ENCODE data around the gene PIGC.
"Not testable (repeated sequence)": the region's sequence is repeated elsewhere in the genome, so short reads cannot be mapped to it uniquely, and the experiment has no call there.

PIGC gene

DNA sequence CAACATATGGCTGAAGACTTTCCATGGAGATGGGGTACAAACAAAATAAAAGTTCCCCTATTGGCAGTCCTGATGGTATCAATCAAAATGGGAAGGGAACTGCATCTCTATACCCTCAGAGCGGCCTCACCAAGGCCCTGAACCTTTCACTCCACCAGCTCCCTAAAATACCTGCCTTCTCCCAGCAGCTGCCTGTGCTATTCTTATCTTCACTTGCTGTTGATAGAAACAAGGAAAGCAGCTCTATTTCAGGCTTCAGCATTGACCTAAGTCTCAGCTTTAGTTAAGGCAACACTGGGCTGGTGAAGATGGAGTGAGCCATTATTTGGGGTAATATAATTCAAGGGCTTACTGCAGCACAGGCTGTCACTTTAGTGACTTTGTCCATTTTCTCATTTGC is 21.7 kb upstream of the PIGC start:
- no peak for DNase-seq

DNA sequence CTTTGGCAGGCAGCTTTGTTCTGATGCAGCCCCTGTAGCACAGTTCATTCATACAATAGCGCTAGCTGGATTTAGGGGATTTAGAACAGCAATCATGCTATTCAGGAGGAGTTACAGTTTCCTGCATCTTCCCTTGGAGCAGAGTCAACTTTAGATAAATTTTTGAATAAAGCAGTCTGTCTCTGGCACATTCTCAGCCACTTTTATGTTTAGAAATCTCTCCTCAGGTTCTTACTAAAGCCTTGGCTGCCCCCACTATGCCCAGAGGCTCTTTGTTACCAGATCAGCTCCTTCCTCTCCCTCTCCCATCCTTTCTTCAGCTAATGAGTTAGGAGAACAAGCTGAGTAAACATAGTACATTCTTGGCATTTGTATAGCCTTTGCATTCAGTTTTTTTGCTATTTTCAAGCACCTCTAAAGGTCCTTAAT is 17.0 kb upstream of the PIGC start:
- no peak for DNase-seq

- DNase-seq, result no peak
These were observed 16.3 kb upstream of the PIGC start for GRCh38 chr1:172460177-172460576.

GRCh38 chr1:172457479-172458130 is 13.7 kb upstream of the PIGC start:
- no peak for DNase-seq

GRCh38 chr1:172456344-172456769 is 12.5 kb upstream of the PIGC start:
- no peak for DNase-seq

GRCh38 chr1:172455451-172455850 is 11.6 kb upstream of the PIGC start:
- no peak for DNase-seq

DNA sequence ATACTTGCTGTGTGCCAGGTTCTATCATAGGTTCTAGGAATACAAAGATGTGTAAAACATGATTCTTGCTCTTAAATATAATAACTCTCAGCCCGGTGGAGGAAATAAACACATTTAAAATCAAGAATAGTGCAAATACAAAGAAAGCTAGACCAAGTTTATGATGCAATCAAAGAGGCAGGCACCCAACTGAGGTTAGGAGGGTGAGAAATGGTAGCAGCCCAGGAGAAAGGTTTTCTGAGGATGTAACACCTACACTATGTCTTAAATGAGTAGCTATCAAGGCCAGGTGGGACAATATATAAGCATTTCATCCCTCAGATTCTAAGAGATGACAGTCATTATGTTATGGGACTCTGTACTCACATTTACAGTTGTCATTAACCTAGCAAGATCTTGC is 9.7 kb upstream of the PIGC start:
- DNase-seq, result no peak

DNA sequence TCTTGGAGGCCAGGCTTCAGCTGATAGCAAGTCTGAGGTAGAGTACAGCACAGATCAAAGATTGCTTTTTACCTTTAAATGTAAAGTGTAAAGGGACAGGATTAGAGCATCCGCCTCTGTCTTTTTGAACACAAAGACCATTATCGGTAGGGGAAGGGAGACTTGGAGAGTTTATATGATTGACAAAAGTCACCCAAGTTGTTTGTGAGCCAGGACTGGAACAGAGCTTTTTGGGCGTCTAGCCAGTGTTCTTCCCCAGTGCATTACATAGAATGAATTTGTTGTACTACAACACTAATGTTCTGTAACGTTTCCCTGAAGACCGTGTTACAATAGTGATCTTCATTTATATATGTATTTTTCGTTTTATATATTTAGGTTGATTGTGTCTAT is 9.3 kb upstream of the PIGC start:
- DNase-seq, result no peak

- DNase-seq, result no peak
These were observed 8.8 kb upstream of the PIGC start for GRCh38 chr1:172452536-172453152.

GRCh38 chr1:172451002-172451443 is 7.2 kb upstream of the PIGC start:
- DNase-seq, result peak; percentile 37

DNA sequence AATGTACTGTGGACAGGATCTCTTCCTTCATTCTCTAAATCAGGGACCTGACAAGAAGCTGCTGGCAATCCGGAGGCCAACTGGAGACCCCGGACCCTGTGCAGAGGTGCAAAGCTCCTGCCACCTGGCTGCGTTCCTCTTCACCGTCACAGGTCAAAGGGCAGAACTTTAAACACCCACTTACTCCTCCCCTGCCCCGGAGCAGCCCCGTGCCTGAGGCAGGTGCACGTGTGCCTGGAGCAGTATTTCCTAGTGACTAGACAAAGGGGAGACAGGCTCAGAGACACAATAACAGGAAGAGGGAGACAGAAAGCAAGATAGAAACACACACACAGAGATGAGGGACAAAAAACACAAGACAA is 6.6 kb upstream of the PIGC start:
- DNase-seq, result peak; percentile 81

DNA sequence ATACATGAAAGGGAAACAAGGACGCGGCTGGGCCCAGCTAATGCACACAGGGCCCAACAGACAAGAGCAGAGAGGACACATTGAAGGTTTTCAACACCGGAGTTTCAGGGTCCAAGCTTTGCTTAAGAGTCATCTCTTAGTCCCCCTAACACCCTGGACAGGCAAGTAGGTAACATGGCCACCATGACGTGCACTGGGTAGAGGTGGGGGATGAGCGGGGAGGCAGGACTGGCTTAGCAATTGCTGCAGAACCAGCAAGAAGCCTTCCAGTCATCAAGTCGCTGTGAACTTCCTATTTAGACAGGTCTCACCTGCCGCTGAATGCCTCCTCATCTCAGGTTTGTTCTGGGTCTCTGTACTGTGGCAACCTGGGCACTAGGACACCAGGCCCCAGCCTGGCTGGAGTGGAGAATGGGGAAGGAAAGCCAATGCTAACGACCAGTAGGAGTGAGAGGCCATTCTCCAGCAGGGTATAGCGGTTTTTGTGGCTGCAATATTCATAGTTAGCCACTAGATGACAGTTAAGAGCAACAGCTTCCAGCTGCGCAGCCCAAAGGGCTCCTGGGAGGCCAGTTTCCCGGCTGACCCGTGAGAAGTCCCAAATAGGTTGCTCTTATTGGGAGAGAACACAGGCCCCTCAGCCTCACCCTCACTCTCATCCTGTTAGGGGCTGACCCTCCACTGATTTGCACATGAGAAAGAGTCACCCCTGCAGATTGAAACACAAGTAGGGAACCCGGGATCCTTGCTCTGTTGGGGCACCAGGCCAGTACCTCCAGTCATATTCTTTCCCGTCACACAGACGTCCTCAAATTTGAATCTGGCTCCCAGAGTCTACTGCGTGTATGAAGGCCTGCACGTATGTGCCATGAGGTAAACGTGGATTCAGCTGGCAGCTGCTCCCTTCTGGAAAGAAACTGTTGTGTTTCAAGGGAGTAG is 6.0 kb upstream of the PIGC start:
- DNase-seq, result peak; percentile 76

- DNase-seq, result peak; percentile 42
These were observed 5.2 kb upstream of the PIGC start for GRCh38 chr1:172448995-172449584.

GRCh38 chr1:172447641-172448040 is 3.8 kb upstream of the PIGC start:
- no peak for DNase-seq

DNA sequence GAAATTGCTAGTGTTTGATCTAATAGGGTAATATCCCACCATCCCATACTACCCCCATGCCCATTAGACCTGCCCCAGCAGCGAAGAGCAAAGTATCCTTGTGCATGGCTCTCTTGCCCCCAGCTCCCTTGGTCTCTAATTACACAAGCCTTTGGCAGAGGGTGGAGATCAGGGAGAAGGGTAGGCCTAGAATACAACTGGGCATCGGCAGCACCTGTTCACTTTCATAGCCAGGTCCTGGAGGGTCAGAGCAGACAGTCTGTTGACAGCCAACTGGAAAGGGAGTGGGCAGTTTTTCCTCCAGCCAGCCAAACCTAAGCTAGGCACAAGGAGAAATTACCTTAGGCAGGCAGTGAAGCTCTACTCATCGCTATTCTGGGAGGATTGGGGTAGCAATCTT is 2.7 kb upstream of the PIGC start:
- DNase-seq, result no peak

GRCh38 chr1:172442843-172443565 is 865 bp downstream of the PIGC start:
- no peak for DNase-seq

GRCh38 chr1:172442404-172442803 is 1.5 kb downstream of the PIGC start:
- no peak for DNase-seq

- not testable (repeated sequence) for DNase-seq
These were observed 6.7 kb downstream of the PIGC start for GRCh38 chr1:172437183-172437582.

DNA sequence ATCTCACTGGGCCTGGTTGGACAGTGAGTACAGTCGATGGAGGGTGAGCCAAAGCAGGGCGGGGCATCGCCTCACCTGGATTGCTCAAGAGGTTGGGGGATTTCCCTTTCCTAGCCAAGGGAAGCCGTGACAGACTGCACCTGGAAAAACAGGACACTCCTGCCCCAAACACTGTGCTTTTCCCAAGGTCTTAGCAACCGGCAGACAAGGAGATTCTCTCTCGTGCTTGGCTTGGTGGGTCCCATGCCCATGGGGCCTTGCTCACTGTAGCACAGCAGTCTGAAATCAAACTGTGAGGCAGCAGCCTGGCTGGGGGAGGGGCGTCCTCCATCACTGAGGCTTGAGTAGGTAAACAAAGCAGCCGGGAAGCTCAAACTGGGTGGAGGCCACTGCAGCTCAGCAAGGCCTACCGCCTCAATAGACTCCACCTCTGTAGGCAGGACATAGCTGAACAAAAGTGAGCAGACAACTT is 12.1 kb downstream of the PIGC start:
- DNase-seq, result no peak

GRCh38 chr1:172431204-172431603 is 12.7 kb downstream of the PIGC start:
- DNase-seq, result no peak

GRCh38 chr1:172430128-172430454 is 13.8 kb downstream of the PIGC start:
- no peak for DNase-seq

- DNase-seq, result peak; percentile 30
These were observed 14.3 kb downstream of the PIGC start for GRCh38 chr1:172429331-172430127.
